Thyroid gland (tissue), 4 donors: ENCODE data around the gene COL4A1.

Source experiments
- POLR2A ChIP-seq, 2 donors: fragments of 450-650 bp; IDR thresholded peaks; one replicate each; pipeline ENCODE4 v1.6.1; 2017; ENCODE audit warnings: antibody characterized with exemption in 2 of 2, mild to moderate bottlenecking in 2 of 2, moderate library complexity in 1 of 2
- TF ChIP-seq, protein P1 (sequence below), 6 experiments: fragments of 200-600 bp in 3 of 6; fragments of 450-650 bp in 3 of 6; sonication (generic) in 3 of 6; IDR thresholded peaks; one replicate each; pipeline ENCODE4 v1.5.1; 2016 to 2019; ENCODE audit warnings: antibody characterized with exemption in 6 of 6, mild to moderate bottlenecking in 2 of 6, inconsistent platforms in 1 of 6, moderate library complexity in 1 of 6

DNA sequence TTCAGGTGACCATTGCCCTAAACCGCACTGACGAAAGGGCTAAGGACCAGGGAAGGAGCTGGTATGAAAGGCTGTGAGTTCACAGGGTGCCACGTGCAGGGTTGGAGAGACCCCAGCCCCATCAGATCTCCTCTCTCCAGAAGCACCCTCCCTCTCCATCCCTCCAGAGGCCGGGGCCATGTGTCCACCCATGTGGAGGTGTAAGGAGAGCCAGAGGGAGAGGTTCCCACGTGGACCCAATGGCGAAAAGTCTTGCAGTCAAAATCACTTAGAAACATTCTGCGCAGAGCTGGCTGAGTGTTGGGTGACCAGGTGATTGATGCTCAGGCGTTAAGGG is 168.3 kb downstream of the COL4A1 start:
- TF ChIP-seq, protein P1, sequence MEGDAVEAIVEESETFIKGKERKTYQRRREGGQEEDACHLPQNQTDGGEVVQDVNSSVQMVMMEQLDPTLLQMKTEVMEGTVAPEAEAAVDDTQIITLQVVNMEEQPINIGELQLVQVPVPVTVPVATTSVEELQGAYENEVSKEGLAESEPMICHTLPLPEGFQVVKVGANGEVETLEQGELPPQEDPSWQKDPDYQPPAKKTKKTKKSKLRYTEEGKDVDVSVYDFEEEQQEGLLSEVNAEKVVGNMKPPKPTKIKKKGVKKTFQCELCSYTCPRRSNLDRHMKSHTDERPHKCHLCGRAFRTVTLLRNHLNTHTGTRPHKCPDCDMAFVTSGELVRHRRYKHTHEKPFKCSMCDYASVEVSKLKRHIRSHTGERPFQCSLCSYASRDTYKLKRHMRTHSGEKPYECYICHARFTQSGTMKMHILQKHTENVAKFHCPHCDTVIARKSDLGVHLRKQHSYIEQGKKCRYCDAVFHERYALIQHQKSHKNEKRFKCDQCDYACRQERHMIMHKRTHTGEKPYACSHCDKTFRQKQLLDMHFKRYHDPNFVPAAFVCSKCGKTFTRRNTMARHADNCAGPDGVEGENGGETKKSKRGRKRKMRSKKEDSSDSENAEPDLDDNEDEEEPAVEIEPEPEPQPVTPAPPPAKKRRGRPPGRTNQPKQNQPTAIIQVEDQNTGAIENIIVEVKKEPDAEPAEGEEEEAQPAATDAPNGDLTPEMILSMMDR (IDR thresholded peaks at IDR 0.05), result peak in 1 of 6 experiments; percentile 11
- no peak for TF ChIP-seq POLR2A (IDR thresholded peaks at IDR 0.05)
